Mammary epithelial cell (primary cell): ENCODE data around the gene CGNL1.

ENCODE experiments used
- EZH2 ChIP-seq: IDR thresholded peaks from 2 replicates; pipeline ENCODE4 v1.6.1; 2012; ENCODE audit warnings: low read length, inconsistent platforms, borderline replicate concordance
- TF ChIP-seq, protein P1 (sequence below), 2 donors: IDR thresholded peaks in 1 of 2; conservative IDR thresholded peaks in 1 of 2; 2 replicates each; pipeline ENCODE4 v1.5.1; 2011 to 2012; ENCODE audit warnings: inconsistent platforms in 2 of 2, low read length in 2 of 2, mild to moderate bottlenecking in 2 of 2, control low read depth in 1 of 2, low read depth in 1 of 2; ENCODE audit not compliant: insufficient read depth in 1 of 2; ENCODE audit errors: extremely low read depth in 1 of 2

DNA sequence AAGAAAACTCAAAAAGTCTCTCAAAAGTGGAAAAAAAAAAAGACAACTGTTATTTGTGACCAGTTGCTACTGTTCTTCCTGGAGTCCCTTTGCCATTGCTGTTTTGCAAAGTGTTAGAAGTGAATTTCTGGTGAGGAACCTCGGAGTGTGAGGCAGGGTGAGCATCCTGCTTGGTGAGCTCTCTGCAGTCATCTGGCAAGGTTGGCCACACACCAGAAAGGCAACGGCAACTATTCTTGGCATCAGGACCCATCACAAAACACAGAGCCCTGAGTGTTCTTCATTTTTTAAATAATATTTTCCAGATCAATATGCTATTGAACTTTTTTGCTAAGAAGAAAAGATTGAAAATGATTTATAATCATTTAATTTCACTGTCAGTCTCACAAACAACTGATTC is 60.7 kb downstream of the CGNL1 start:
- TF ChIP-seq, protein P1, sequence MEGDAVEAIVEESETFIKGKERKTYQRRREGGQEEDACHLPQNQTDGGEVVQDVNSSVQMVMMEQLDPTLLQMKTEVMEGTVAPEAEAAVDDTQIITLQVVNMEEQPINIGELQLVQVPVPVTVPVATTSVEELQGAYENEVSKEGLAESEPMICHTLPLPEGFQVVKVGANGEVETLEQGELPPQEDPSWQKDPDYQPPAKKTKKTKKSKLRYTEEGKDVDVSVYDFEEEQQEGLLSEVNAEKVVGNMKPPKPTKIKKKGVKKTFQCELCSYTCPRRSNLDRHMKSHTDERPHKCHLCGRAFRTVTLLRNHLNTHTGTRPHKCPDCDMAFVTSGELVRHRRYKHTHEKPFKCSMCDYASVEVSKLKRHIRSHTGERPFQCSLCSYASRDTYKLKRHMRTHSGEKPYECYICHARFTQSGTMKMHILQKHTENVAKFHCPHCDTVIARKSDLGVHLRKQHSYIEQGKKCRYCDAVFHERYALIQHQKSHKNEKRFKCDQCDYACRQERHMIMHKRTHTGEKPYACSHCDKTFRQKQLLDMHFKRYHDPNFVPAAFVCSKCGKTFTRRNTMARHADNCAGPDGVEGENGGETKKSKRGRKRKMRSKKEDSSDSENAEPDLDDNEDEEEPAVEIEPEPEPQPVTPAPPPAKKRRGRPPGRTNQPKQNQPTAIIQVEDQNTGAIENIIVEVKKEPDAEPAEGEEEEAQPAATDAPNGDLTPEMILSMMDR (conservative IDR thresholded peaks at IDR 0.05 in 1 of 2, IDR thresholded peaks at IDR 0.05 in 1 of 2; ENCODE audit: extremely low read depth in 1 of 2, insufficient read depth in 1 of 2, low read depth in 1 of 2, low read length in 2 of 2): no peak
- TF ChIP-seq EZH2: no peak
